Kasumi-1 (cell line): ENCODE measurements around the gene CHID1.
A peak's percentile ranks its signal among the peaks of the same experiment; 100 is the strongest.

Source experiments
- DNase-seq, 2 experiments: peaks; one replicate each; lab custom pipeline; 2025; lab: John Stamatoyannopoulos, UW

The CHID1 gene

DNA sequence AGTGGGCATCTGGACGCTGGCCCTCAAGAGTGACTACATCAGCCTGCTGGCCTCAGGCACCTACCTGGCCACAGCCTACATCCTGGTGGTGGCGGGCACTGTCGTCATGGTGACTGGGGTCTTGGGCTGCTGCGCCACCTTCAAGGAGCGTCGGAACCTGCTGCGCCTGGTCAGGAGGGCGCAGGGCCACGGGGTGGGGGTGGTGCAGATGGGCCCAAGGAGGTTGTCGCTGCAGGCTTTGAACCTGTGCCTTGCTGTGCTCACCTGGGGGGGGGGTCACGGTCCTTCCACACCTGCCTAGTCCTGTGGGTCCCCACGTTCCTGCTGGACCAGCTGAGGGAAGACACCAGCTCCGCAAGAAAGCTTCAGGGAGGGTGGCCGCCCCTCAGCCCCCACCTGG, 74.3 kb downstream of the CHID1 start:
- no peak for DNase-seq

GRCh38 chr11:834371-835316, 76.0 kb downstream of the CHID1 start:
- no peak for DNase-seq

DNA sequence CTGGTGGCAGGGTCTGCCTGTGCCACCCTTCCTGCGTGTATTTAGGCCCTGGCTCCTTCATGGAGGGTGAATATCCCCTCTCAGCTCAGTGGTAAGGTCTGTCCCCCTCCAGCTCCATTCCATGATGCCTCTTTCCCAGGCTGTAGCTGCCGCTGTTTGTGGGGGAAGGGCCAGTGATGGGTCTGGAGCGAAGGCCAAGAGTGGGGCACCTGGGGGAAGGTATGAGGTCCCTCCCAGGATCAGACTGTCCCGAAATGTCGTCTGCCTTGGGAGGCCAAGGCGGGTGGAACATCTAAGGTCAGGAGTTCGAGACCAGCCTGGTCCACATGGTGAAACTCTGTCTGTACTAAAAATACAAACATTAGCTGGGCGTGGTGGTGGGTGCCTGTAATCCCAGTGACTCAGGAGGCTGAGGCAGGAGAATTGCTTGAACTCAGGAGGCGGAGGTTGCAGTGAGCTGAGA, 76.7 kb downstream of the CHID1 start:
- no peak for DNase-seq

- DNase-seq, result peak in 1 of 2 experiments; percentile 24
Observed at GRCh38 chr11:833114-833791, 77.4 kb downstream of the CHID1 start.

GRCh38 chr11:832529-833113, 78.0 kb downstream of the CHID1 start, which contains the start of gene CD151:
CD151 (plus strand) TSS chr11:832952; CDS start chr11:836070, 3,118 bp downstream.
- peak in 1 of 2 experiments; percentile 40 for DNase-seq

- no peak for DNase-seq
Observed at GRCh38 chr11:831961-832528, 78.6 kb downstream of the CHID1 start.

DNA sequence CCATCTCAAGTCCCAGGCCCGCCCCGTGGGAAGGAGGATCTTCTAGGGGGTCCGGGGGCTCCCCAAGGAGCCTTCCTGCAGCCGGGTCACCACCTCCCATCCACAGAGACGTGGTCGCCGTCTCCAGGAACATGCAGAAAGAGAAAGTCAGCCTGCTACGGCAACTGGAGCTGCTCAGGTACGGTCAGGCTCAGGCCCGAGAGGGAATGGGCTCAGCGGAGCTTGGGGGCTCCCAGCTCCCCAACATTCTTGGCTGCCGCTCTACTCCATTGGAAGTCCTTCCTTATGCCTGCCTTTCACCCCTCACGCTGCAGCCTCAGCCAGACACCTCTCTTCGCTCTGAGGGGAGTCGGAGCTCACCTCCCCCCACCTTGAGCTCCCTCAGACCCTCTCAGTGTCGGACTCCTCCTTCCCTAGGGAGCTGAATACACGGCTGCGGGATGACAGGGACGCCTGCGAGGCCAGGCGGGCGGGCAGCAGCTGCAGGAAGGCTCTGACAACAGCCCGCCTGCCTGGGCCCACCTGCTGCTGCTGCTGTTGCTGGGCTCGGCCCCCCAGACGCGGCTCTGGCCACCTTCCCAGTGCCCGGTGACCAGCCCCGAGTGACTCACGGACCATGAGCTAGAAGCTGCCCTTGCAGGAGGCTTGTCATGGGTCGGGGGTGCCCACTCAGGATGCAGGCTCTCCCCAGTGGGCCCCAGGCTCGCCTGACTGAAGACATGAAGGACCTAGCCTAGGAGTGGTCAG, 79.3 kb downstream of the CHID1 start:
- DNase-seq, result no peak

DNA sequence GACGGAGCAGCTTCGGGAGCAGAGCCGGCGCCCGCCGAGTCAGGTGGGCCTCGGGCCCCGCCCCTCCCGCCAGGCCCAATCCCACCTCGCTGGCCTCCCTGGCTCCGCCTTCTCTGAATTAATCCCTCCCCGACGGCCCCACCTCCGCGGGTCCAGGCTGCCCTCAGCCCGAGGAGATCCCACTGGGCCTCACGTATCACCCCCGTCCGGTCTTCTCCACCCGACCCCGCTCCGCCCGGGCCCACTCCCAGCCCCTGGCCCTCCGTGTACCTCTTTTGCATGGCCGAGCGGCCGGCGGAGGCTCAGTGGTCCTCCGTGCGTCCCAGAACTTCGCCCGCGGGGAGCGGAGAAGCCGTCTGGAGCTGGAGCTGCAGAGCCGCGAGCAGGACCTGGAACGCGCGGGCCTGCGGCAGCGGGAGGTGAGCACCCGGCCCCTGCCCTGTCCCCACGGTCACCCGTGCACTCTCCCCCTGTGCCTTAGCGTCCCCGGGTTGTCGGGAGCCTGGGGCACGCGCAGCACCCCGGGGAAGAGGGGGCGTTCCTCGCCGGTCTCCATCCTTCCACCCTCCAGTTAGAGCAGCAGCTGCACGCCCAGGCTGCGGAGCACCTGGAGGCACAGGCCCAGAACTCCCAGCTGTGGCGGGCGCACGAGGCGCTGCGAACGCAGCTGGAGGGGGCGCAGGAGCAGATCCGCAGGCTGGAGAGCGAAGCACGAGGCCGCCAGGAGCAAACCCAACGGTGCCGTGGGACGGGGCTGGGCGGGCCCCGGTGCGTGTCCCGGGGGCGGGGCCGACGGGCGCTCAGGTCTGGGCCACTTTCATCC, 80.1 kb downstream of the CHID1 start:
- peak; percentile 66 for DNase-seq

- no peak for DNase-seq
Observed at GRCh38 chr11:829847-830294, 80.7 kb downstream of the CHID1 start.

GRCh38 chr11:829176-829846, 81.3 kb downstream of the CHID1 start:
- no peak for DNase-seq

- DNase-seq, result no peak
Observed at GRCh38 chr11:828506-829175, 82.0 kb downstream of the CHID1 start.

GRCh38 chr11:827897-828192, 82.8 kb downstream of the CHID1 start, which contains the start of gene CRACR2B:
CRACR2B (plus strand) TSS chr11:827919; CDS start chr11:828608, 689 bp downstream.
- no peak for DNase-seq

- DNase-seq, result no peak
Observed at GRCh38 chr11:827146-827896, 83.3 kb downstream of the CHID1 start.

- peak in 1 of 2 experiments; percentile 28 for DNase-seq
Observed at GRCh38 chr11:826836-827145, 83.8 kb downstream of the CHID1 start.

DNA sequence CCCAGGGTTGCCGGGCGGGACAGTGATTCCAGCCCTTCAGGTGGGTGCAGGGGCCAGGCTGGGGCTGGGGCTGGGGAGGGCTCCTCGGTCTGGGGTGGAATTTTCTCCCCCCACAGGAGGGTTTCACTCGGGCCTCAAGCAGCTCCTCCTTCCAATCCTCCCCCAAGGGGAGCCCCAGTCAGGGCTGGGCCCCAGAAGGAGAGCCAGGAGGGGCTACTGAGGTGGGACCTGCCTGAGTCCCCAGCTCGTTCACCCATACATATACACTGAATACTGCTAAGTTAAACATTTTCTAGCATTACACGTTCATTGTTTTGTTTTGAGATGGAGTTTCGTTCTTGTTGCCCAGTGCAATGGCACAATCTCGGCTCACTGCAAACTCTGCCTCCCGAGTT, 84.4 kb downstream of the CHID1 start:
- DNase-seq, result no peak

GRCh38 chr11:825366-826226, 85.0 kb downstream of the CHID1 start:
- DNase-seq, result no peak

DNA sequence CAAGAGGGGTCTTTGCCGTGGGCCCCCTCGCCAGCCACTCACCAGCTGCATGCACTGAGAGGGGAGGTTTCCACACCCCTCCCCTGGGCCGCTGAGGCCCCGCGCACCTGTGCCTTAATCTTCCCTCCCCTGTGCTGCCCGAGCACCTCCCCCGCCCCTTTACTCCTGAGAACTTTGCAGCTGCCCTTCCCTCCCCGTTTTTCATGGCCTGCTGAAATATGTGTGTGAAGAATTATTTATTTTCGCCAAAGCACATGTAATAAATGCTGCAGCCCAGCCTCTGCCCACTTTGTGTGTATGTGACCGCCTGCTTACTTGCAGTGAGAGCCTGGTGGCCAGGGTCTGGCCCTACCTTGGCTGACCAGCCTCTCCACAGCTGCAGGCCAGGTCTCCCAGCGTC, 85.7 kb downstream of the CHID1 start:
- DNase-seq, result no peak

DNA sequence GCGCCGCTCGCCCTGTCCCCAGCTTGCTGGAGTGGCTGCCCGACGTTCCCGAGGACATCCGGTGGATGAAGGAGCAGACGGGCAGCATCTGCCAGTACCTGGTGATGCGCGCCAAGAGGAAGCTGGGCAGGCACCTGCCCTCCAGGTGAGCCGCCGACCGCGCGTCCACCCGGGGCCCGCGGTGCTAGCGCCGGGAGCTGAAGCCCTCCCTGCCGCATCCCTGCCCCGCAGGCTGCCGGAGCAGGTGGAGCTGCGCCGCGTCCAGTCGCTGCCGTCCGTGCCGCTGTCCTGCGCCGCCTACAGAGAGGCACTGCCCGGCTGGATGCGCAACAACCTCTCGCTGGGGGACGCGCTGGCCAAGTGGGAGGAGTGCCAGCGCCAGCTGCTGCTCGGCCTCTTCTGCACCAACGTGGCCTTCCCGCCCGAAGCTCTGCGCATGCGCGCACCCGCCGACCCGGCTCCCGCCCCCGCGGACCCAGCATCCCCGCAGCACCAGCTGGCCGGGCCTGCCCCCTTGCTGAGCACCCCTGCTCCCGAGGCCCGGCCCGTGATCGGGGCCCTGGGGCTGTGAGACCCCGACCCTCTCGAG, 86.2 kb downstream of the CHID1 start:
- no peak for DNase-seq
